Measurements from ENCODE around the gene LBH.

- TF ChIP-seq CTCF (IDR thresholded peaks at IDR 0.05; ENCODE audit: insufficient read depth, low read depth, low read length) (no peak), EZH2 (IDR thresholded peaks at IDR 0.05; ENCODE audit: insufficient read depth, low read length) (no peak)
Measured at GRCh38 chr2:30287190-30287840, 56.0 kb downstream of the LBH start.
